ENCODE results near the gene TRIM65. TPM values are rescaled to one million over a fixed set of nuclear protein-coding genes. Genes with fewer than 3 reads are reported as not detected.

The TRIM65 gene
- total and polyA plus RNA-seq, 10 of the 15 experiments (the other 5 are each of a cell fraction or from before 2014, with no cell fraction given), result 1.4 to 26.0 (median 10.8) TPM

DNA sequence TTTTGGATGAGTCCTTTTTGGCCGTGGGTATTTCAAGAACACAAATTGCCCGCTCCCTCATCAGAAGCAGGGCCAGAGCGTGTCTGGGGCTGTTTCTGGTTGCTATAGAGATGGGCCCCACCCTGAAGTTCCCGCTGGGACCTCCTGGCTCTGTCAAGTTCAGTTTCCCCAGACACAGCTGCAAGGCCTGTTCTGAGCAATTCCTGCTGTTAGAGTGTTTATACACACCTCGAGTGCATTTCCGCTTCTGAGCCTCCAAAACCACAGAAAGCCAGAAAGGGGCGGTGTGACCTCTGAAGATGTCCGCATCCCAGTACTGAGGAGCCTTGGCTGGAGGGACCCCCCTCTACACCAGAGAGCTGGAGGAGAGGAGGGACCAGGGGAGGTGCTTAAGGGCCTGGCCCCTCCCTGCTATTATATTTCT, 32.3 kb downstream of the TRIM65 start (continued):
- TF ChIP-seq HCFC1 (IDR thresholded peaks at IDR 0.05; ENCODE audit: low read length), result no peak
- no peak for TF ChIP-seq SUZ12 (IDR thresholded peaks at IDR 0.05; ENCODE audit: unreplicated experiment)
- TF ChIP-seq NFIC (IDR thresholded peaks at IDR 0.05; ENCODE audit: low read depth, low read length), result peak; percentile 75
- TF ChIP-seq CREM (IDR thresholded peaks at IDR 0.05; ENCODE audit: low read depth), result peak; percentile 52
- TF ChIP-seq, protein P1, sequence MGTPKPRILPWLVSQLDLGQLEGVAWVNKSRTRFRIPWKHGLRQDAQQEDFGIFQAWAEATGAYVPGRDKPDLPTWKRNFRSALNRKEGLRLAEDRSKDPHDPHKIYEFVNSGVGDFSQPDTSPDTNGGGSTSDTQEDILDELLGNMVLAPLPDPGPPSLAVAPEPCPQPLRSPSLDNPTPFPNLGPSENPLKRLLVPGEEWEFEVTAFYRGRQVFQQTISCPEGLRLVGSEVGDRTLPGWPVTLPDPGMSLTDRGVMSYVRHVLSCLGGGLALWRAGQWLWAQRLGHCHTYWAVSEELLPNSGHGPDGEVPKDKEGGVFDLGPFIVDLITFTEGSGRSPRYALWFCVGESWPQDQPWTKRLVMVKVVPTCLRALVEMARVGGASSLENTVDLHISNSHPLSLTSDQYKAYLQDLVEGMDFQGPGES (IDR thresholded peaks at IDR 0.05), result no peak
- TF ChIP-seq IRF4 (IDR thresholded peaks at IDR 0.05; ENCODE audit: low read depth, low read length), result peak; percentile 69
- TF ChIP-seq ZNF274 (IDR thresholded peaks at IDR 0.05; ENCODE audit: insufficient read depth, insufficient read length), result no peak
- no peak for TF ChIP-seq PAX5 (IDR thresholded peaks at IDR 0.05; ENCODE audit: borderline replicate concordance, low read depth, low read length)
- TF ChIP-seq TBL1XR1 (IDR thresholded peaks at IDR 0.05; ENCODE audit: low read depth, low read length), result 0 out of 2 replicates have a peak, but pooled peaks have one; percentile 51
- TF ChIP-seq SUPT20H (IDR thresholded peaks at IDR 0.05; ENCODE audit: borderline replicate concordance, control insufficient read depth, low read depth, low read length), result no peak
- TF ChIP-seq ZNF24 (IDR thresholded peaks at IDR 0.05), result no peak
- TF ChIP-seq HDAC2 (IDR thresholded peaks at IDR 0.05), result no peak
- TF ChIP-seq, protein P2, sequence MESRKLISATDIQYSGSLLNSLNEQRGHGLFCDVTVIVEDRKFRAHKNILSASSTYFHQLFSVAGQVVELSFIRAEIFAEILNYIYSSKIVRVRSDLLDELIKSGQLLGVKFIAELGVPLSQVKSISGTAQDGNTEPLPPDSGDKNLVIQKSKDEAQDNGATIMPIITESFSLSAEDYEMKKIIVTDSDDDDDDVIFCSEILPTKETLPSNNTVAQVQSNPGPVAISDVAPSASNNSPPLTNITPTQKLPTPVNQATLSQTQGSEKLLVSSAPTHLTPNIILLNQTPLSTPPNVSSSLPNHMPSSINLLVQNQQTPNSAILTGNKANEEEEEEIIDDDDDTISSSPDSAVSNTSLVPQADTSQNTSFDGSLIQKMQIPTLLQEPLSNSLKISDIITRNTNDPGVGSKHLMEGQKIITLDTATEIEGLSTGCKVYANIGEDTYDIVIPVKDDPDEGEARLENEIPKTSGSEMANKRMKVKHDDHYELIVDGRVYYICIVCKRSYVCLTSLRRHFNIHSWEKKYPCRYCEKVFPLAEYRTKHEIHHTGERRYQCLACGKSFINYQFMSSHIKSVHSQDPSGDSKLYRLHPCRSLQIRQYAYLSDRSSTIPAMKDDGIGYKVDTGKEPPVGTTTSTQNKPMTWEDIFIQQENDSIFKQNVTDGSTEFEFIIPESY (IDR thresholded peaks at IDR 0.05), result no peak
- TF ChIP-seq, protein P3, sequence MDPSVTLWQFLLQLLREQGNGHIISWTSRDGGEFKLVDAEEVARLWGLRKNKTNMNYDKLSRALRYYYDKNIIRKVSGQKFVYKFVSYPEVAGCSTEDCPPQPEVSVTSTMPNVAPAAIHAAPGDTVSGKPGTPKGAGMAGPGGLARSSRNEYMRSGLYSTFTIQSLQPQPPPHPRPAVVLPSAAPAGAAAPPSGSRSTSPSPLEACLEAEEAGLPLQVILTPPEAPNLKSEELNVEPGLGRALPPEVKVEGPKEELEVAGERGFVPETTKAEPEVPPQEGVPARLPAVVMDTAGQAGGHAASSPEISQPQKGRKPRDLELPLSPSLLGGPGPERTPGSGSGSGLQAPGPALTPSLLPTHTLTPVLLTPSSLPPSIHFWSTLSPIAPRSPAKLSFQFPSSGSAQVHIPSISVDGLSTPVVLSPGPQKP (IDR thresholded peaks at IDR 0.05; ENCODE audit: low read depth, low read length), result 0 out of 2 replicates have a peak, but pooled peaks have one; percentile 44
- TF ChIP-seq BCL11A (IDR thresholded peaks at IDR 0.05; ENCODE audit: low read depth, low read length), result 0 out of 2 replicates have a peak, but pooled peaks have one; percentile 44
- 0 out of 2 replicates have a peak, but pooled peaks have one; percentile 32 for TF ChIP-seq YY1 (IDR thresholded peaks at IDR 0.05; ENCODE audit: low read depth, low read length)
- TF ChIP-seq ETV6 (conservative IDR thresholded peaks at IDR 0.05 in 1 of 2, IDR thresholded peaks at IDR 0.05 in 1 of 2; ENCODE audit: borderline replicate concordance in 1 of 2, low read depth in 1 of 2), result peak in 1 of 2 experiments; percentile 66; a peak in 1 of 4 replicates
- no peak for TF ChIP-seq POLR2AphosphoS2 (IDR thresholded peaks at IDR 0.05; ENCODE audit: low read depth, low read length)
- TF ChIP-seq RELA (IDR thresholded peaks at IDR 0.05; ENCODE audit: borderline replicate concordance, partially characterized antibody), result peak; percentile 26
- TF ChIP-seq GATAD2B (conservative IDR thresholded peaks at IDR 0.05; ENCODE audit: low read depth), result 0 out of 2 replicates have a peak, but pooled peaks have one; percentile 31
- peak in 1 of 2 experiments; percentile 38; a peak in 1 of 4 replicates for TF ChIP-seq EP300 (IDR thresholded peaks at IDR 0.05; ENCODE audit: borderline replicate concordance in 1 of 2, control insufficient read depth in 1 of 2, low read depth in 2 of 2, low read length in 2 of 2)
- TF ChIP-seq ZNF384 (IDR thresholded peaks at IDR 0.05; ENCODE audit: borderline replicate concordance, low read depth, low read length), result no peak
- TF ChIP-seq MTA3 (IDR thresholded peaks at IDR 0.05; ENCODE audit: borderline replicate concordance, low read length), result no peak
- TF ChIP-seq HDAC6 (IDR thresholded peaks at IDR 0.05; ENCODE audit: unreplicated experiment), result no peak
- TF ChIP-seq, protein P4, sequence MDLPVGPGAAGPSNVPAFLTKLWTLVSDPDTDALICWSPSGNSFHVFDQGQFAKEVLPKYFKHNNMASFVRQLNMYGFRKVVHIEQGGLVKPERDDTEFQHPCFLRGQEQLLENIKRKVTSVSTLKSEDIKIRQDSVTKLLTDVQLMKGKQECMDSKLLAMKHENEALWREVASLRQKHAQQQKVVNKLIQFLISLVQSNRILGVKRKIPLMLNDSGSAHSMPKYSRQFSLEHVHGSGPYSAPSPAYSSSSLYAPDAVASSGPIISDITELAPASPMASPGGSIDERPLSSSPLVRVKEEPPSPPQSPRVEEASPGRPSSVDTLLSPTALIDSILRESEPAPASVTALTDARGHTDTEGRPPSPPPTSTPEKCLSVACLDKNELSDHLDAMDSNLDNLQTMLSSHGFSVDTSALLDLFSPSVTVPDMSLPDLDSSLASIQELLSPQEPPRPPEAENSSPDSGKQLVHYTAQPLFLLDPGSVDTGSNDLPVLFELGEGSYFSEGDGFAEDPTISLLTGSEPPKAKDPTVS (IDR thresholded peaks at IDR 0.05; ENCODE audit: low read depth, low read length), result no peak
- TF ChIP-seq IKZF1 (conservative IDR thresholded peaks at IDR 0.05), result peak; percentile 70; the same call in 1 of the 2 replicates

Measured in GM12878 (cell line).